ENCODE data around the gene DEPDC4.

DNA sequence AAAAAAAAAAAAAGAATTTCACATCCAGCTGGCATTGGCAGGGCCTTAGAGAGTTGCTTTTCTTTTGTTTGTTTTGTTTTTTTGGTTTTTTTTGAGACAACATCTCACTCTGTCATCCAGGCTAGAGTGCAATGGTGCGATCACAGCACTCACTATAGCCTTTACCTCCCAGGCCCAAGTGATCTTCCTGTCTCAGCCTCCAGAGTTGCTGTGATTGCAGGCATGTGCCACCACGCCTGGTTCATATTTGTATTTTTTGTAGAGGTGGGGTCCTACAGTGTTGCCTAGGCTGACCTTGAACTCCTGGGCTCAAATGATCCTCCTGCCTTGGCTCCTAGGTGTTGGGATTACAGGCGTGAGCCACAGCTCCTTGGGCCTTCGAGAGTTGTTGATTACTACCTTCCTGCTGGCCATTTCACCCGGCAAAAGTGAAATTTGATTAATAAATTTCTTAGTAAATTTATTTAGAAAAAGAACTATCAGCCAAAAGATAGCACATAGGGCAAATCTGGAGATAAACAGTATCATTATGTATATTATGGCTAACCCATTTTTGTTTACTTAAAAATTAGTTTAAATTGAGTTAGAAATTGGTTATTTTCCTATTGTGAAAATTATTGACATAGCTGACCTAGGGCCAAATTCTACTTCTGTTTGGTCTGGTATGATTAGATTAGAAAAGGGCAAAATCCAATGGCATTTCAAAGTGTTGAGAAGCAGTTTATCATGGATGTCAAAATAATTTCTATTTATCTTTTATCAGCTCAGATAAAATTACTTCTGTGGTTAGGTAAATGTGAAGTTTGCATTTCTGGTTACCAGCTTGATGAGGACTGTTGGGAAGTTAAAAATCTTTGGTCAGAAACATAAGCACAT is 53.6 kb downstream of the DEPDC4 start:
- TF ChIP-seq, protein P1, sequence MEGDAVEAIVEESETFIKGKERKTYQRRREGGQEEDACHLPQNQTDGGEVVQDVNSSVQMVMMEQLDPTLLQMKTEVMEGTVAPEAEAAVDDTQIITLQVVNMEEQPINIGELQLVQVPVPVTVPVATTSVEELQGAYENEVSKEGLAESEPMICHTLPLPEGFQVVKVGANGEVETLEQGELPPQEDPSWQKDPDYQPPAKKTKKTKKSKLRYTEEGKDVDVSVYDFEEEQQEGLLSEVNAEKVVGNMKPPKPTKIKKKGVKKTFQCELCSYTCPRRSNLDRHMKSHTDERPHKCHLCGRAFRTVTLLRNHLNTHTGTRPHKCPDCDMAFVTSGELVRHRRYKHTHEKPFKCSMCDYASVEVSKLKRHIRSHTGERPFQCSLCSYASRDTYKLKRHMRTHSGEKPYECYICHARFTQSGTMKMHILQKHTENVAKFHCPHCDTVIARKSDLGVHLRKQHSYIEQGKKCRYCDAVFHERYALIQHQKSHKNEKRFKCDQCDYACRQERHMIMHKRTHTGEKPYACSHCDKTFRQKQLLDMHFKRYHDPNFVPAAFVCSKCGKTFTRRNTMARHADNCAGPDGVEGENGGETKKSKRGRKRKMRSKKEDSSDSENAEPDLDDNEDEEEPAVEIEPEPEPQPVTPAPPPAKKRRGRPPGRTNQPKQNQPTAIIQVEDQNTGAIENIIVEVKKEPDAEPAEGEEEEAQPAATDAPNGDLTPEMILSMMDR (conservative IDR thresholded peaks at IDR 0.05; ENCODE audit: low read depth in 2 of 2) = no peak
- TF ChIP-seq EZH2 (IDR thresholded peaks at IDR 0.05; ENCODE audit: low read depth, unreplicated experiment) (no peak), EZH2phosphoT487 (IDR thresholded peaks at IDR 0.05; ENCODE audit: unreplicated experiment) (no peak), POLR2AphosphoS5 (IDR thresholded peaks at IDR 0.05; ENCODE audit: low read depth) (no peak), JUNB (IDR thresholded peaks at IDR 0.05; ENCODE audit: unreplicated experiment) (no peak), ZNF114 (CRISPR knock-in tag; IDR thresholded peaks at IDR 0.05) (no peak), STAT1 (IDR thresholded peaks at IDR 0.05; ENCODE audit: unreplicated experiment) (no peak), ETS1 (IDR thresholded peaks at IDR 0.05) (no peak)
- TF ChIP-seq, protein P2, sequence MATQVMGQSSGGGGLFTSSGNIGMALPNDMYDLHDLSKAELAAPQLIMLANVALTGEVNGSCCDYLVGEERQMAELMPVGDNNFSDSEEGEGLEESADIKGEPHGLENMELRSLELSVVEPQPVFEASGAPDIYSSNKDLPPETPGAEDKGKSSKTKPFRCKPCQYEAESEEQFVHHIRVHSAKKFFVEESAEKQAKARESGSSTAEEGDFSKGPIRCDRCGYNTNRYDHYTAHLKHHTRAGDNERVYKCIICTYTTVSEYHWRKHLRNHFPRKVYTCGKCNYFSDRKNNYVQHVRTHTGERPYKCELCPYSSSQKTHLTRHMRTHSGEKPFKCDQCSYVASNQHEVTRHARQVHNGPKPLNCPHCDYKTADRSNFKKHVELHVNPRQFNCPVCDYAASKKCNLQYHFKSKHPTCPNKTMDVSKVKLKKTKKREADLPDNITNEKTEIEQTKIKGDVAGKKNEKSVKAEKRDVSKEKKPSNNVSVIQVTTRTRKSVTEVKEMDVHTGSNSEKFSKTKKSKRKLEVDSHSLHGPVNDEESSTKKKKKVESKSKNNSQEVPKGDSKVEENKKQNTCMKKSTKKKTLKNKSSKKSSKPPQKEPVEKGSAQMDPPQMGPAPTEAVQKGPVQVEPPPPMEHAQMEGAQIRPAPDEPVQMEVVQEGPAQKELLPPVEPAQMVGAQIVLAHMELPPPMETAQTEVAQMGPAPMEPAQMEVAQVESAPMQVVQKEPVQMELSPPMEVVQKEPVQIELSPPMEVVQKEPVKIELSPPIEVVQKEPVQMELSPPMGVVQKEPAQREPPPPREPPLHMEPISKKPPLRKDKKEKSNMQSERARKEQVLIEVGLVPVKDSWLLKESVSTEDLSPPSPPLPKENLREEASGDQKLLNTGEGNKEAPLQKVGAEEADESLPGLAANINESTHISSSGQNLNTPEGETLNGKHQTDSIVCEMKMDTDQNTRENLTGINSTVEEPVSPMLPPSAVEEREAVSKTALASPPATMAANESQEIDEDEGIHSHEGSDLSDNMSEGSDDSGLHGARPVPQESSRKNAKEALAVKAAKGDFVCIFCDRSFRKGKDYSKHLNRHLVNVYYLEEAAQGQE (IDR thresholded peaks at IDR 0.05; ENCODE audit: unreplicated experiment) = no peak
